ENCODE data around the gene PCK2. TPM values are rescaled to one million over a fixed set of nuclear protein-coding genes. Genes with fewer than 3 reads are reported as not detected.

Gene PCK2
- total and polyA plus RNA-seq, 2 donors (not counting 3 experiments of a cell fraction or from before 2014, with no cell fraction given) = 23.5 to 24.5 TPM

DNA sequence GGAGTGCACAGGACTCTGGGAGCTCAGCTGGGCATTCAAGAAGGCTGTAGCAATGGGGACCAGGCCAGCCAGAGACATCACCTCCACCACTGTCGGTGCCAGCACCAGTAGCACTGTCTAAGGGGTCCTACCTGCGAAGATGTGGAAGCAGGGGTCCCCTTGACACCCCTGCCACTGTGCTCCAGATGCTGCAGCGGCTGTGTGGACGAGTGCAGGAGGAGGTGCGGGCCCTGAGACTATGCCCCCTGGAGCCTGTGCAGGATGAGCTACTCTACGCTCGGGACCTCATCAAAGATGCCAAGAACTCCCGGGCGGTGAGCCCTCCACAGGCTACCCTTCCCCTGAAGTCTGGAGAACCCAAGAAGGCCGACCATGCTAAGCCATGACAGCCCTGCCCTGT, 33.7 kb upstream of the PCK2 start:
- Histone ChIP-seq H3K4me2 (ENCODE audit: insufficient read depth, low read length) (no peak overlapping the region), H3K27ac (ENCODE audit: insufficient read depth, low read depth, low read length) (no peak overlapping the region), H3K4me1 (ENCODE audit: control insufficient read depth, extremely low read depth, insufficient read depth, low read length) (no peaks in the 10 kb centered on the region), H3K36me3 (ENCODE audit: control insufficient read depth in 2 of 2, extremely low read depth in 1 of 2, insufficient read depth in 2 of 2, low read length in 2 of 2) (no peaks in the 10 kb centered on the region), H3K9ac (replicated peaks; ENCODE audit: extremely low read depth, insufficient read depth, low read length) (no peak overlapping the region), H3K4me3 (replicated peaks in 1 of 3; ENCODE audit: insufficient read depth in 1 of 3, low read depth in 1 of 3, low read length in 3 of 3) (no peak overlapping the region), H3K9me1 (replicated peaks; ENCODE audit: control insufficient read depth, extremely low read depth, insufficient read depth, low read length) (no peaks in the 10 kb centered on the region), H3K9me3 (replicated peaks; ENCODE audit: control insufficient read depth, insufficient read depth, low read length) (no peaks in the 10 kb centered on the region), H4K20me1 (replicated peaks; ENCODE audit: control insufficient read depth, extremely low read depth, insufficient read depth, low read length) (no peaks in the 10 kb centered on the region), H2AFZ (ENCODE audit: low read depth, low read length) (no peak overlapping the region), H3K27me3 (ENCODE audit: control insufficient read depth in 2 of 2, insufficient read depth in 2 of 2, low read length in 2 of 2) (peaks cover 0 to 1% of the 10 kb centered on the region in 2 experiments), H3K79me2 (ENCODE audit: control insufficient read depth, insufficient read depth, low read length) (no peaks in the 10 kb centered on the region)
- CTCF ChIA-PET = interaction anchor here (5.2 to 9.5 kb wide), 2 partner anchors 31 to 49 kb away, joined by 26 to 319 read pairs; partner anchors contain the start of gene PCK2
- intact Hi-C loops (cut with micrococcal nuclease) = no loop called here
- DNase-seq (ENCODE audit: low read depth, low spot score) (no peak), FAIRE-seq (no peak)
- no peak for TF ChIP-seq FOS (IDR thresholded peaks at IDR 0.05; ENCODE audit: borderline replicate concordance, insufficient read depth, low read length)
- TF ChIP-seq, protein P1, sequence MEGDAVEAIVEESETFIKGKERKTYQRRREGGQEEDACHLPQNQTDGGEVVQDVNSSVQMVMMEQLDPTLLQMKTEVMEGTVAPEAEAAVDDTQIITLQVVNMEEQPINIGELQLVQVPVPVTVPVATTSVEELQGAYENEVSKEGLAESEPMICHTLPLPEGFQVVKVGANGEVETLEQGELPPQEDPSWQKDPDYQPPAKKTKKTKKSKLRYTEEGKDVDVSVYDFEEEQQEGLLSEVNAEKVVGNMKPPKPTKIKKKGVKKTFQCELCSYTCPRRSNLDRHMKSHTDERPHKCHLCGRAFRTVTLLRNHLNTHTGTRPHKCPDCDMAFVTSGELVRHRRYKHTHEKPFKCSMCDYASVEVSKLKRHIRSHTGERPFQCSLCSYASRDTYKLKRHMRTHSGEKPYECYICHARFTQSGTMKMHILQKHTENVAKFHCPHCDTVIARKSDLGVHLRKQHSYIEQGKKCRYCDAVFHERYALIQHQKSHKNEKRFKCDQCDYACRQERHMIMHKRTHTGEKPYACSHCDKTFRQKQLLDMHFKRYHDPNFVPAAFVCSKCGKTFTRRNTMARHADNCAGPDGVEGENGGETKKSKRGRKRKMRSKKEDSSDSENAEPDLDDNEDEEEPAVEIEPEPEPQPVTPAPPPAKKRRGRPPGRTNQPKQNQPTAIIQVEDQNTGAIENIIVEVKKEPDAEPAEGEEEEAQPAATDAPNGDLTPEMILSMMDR (IDR thresholded peaks at IDR 0.05; ENCODE audit: extremely low read depth in 1 of 2, insufficient read depth in 1 of 2, low read depth in 1 of 2, low read length in 2 of 2) = no peak
- TF ChIP-seq MYC (IDR thresholded peaks at IDR 0.05; ENCODE audit: low read depth, low read length) = no peak
- POLR2A ChIA-PET = no interaction called here
- BruUV-seq (replicated peaks) = no TSS peak
- dilution Hi-C loops (cut with MboI; ENCODE audit: extremely low pct_ligation_motif_present, low sequenced_read_pairs) = no loop called here

DNA sequence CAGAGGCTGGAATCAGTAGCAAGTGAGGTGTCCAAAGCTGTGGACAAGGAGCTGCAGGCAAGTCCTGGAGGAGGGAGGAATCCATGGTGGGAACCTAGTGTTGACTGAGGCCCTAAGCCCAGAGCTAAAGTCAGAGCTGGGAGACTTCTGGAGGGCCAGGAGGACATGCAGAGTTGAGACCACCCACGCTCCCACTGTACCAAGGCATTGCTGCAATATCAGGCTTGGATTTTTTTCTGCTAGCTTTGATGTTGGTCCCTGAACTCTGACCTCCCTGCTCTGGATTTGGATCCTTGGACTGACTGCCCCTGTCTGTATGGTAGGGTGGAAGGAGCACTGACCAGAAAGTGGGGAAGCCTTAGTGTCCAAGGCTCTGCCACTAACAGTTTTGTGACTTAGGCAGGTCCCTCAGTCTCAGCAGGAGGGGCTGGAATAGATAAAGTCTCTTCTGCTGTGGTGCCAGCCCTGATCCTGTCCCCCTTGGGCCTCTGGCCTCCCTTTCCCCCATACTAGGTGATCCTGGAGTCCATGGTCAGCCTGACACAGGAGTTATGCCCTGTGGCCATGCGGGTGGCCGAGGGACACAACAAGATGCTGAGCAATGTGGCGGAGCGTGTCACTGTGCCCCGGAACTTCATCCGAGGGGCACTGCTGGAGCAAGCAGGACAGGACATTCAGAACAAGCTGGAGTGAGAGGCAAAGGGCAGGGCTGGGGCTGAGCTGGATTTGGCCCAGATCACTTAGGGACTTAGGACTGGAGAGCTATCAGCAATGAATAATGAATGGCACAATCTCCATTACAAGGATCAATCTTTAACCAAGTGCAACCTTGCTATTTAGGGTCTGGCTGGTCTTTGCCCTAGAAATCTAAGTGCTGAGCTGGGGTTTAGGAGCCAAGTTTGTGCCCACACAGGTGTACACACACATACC, 32.9 kb upstream of the PCK2 start:
- BruUV-seq (replicated peaks) = no TSS peak
- CTCF ChIA-PET = interaction anchor here (1.3 to 9.5 kb wide), 5 partner anchors 20 to 75 kb away, joined by 3 to 319 read pairs (median 3); partner anchors contain the start of genes PCK2 and PSME1
- no peaks in the 10 kb centered on the region for H3K36me3 ChIP-seq (ENCODE audit: control insufficient read depth in 2 of 2, extremely low read depth in 1 of 2, insufficient read depth in 2 of 2, low read length in 2 of 2)

More for the DNA sequence above, 32.9 kb upstream of the PCK2 start:
- Histone ChIP-seq H3K9ac (replicated peaks; ENCODE audit: extremely low read depth, insufficient read depth, low read length) (no peak overlapping the region), H3K9me1 (replicated peaks; ENCODE audit: control insufficient read depth, extremely low read depth, insufficient read depth, low read length) (no peaks in the 10 kb centered on the region), H3K4me2 (ENCODE audit: insufficient read depth, low read length) (no peak overlapping the region), H3K79me2 (ENCODE audit: control insufficient read depth, insufficient read depth, low read length) (no peaks in the 10 kb centered on the region), H3K4me3 (replicated peaks in 1 of 3; ENCODE audit: insufficient read depth in 1 of 3, low read depth in 1 of 3, low read length in 3 of 3) (no peak overlapping the region), H3K4me1 (ENCODE audit: control insufficient read depth, extremely low read depth, insufficient read depth, low read length) (no peaks in the 10 kb centered on the region), H3K9me3 (replicated peaks; ENCODE audit: control insufficient read depth, insufficient read depth, low read length) (no peaks in the 10 kb centered on the region), H4K20me1 (replicated peaks; ENCODE audit: control insufficient read depth, extremely low read depth, insufficient read depth, low read length) (no peaks in the 10 kb centered on the region), H3K27me3 (ENCODE audit: control insufficient read depth in 2 of 2, insufficient read depth in 2 of 2, low read length in 2 of 2) (peaks cover 0 to 1% of the 10 kb centered on the region in 2 experiments), H3K27ac (ENCODE audit: insufficient read depth, low read depth, low read length) (no peak overlapping the region), H2AFZ (ENCODE audit: low read depth, low read length) (no peak overlapping the region)
- dilution Hi-C loops (cut with MboI; ENCODE audit: extremely low pct_ligation_motif_present, low sequenced_read_pairs) = no loop called here
- TF ChIP-seq POLR2A (IDR thresholded peaks at IDR 0.05; ENCODE audit: low read depth, low read length) (no peak), MYC (IDR thresholded peaks at IDR 0.05; ENCODE audit: low read depth, low read length) (no peak), JUN (IDR thresholded peaks at IDR 0.05; ENCODE audit: borderline replicate concordance, insufficient read depth, insufficient read length, low read depth) (no peak), GATA2 (IDR thresholded peaks at IDR 0.05; ENCODE audit: insufficient read depth, insufficient read length, low read depth, low read length) (no peak), POLR2AphosphoS5 (IDR thresholded peaks at IDR 0.05; ENCODE audit: insufficient read depth, low read depth, low read length) (no peak), FOS (IDR thresholded peaks at IDR 0.05; ENCODE audit: borderline replicate concordance, insufficient read depth, low read length) (no peak), MAX (IDR thresholded peaks at IDR 0.05; ENCODE audit: insufficient read depth, insufficient read length) (no peak), EZH2 (IDR thresholded peaks at IDR 0.05; ENCODE audit: borderline replicate concordance, low read depth, low read length, severe bottlenecking) (no peak)
- TF ChIP-seq, protein P1 (IDR thresholded peaks at IDR 0.05; ENCODE audit: extremely low read depth in 1 of 2, insufficient read depth in 1 of 2, low read depth in 1 of 2, low read length in 2 of 2) = no peak
- POLR2A ChIA-PET = no interaction called here
- intact Hi-C loops (cut with micrococcal nuclease) = no loop called here
- no peak for DNase-seq (ENCODE audit: low read depth, low spot score)
- FAIRE-seq = no peak
